ENCODE measurements around the gene APOA4.

GRCh38 chr11:116808262-116809175, 14.6 kb downstream of the APOA4 start:
- TF ChIP-seq POLR2AphosphoS5 (IDR thresholded peaks at IDR 0.05), result no peak
- TF ChIP-seq CTCF (IDR thresholded peaks at IDR 0.05), result no peak
- TF ChIP-seq POLR2A (IDR thresholded peaks at IDR 0.05), result no peak
- no peak for TF ChIP-seq EP300 (IDR thresholded peaks at IDR 0.05; ENCODE audit: low read depth)
